DND-41 (cell line): ENCODE measurements around the gene CAPN5.
"Not testable (repeated sequence)": the region's sequence is repeated elsewhere in the genome, so short reads cannot be mapped to it uniquely, and the experiment has no call there.

Source experiments
- ATAC-seq: fragments of 200-7000 bp; cut with Tn5 transposase; 3 replicates; pipeline ENCODE4 v1.9.1; 2021; ENCODE audit warnings: low read depth; ENCODE audit not compliant: insufficient read depth
- DNase-seq: peaks from one replicate; pipeline ENCODE4 v3.0.0-alpha.2; 2020
- H2AFZ ChIP-seq: 2 replicates; pipeline ENCODE4 v1.6.0; 2012; ENCODE audit warnings: low read depth, low read length
- H3K27ac ChIP-seq: 2 replicates; pipeline ENCODE4 v1.5.1; 2012; ENCODE audit warnings: low read length, inconsistent platforms
- H3K27me3 ChIP-seq: fragments of 200-600 bp; sonication (generic); 2 replicates; pipeline ENCODE4 v1.6.0; 2012; ENCODE audit warnings: low read length, mild to moderate bottlenecking, inconsistent platforms; ENCODE audit not compliant: insufficient read depth, poor library complexity
- H3K36me3 ChIP-seq: 2 replicates; pipeline ENCODE4 v1.5.1; 2012; ENCODE audit warnings: low read length, inconsistent platforms; ENCODE audit not compliant: insufficient read depth
- H3K4me1 ChIP-seq: 2 replicates; pipeline ENCODE4 v1.5.1; 2012; ENCODE audit warnings: mild to moderate bottlenecking, low read length; ENCODE audit not compliant: insufficient read depth
- H3K4me2 ChIP-seq: 2 replicates; pipeline ENCODE4 v1.6.0; 2012; ENCODE audit warnings: mild to moderate bottlenecking, moderate library complexity, low read length, inconsistent platforms; ENCODE audit not compliant: insufficient read depth
- H3K4me3 ChIP-seq, 2 experiments: fragments of 200-600 bp in 1 of 2; shearing (Covaris generic) in 1 of 2; 2 replicates each; pipeline ENCODE4 v1.5.1; 2012 to 2016; ENCODE audit warnings: inconsistent platforms in 2 of 2, low read length in 2 of 2, mild to moderate bottlenecking in 2 of 2, low read depth in 1 of 2, moderate library complexity in 1 of 2
- H3K79me2 ChIP-seq: 2 replicates; pipeline ENCODE4 v1.6.0; 2012; ENCODE audit warnings: low read length, inconsistent platforms; ENCODE audit not compliant: insufficient read depth
- H3K9ac ChIP-seq: 2 replicates; pipeline ENCODE4 v1.6.0; 2012; ENCODE audit warnings: low read depth, mild to moderate bottlenecking, inconsistent platforms, low read length, moderate library complexity
- H3K9me3 ChIP-seq: 2 replicates; pipeline ENCODE4 v1.5.1; 2012; ENCODE audit warnings: low read length, moderate library complexity, mild to moderate bottlenecking, inconsistent platforms; ENCODE audit not compliant: insufficient read depth, severe bottlenecking
- H4K20me1 ChIP-seq: 2 replicates; pipeline ENCODE4 v1.6.0; 2012; ENCODE audit warnings: low read length; ENCODE audit not compliant: insufficient read depth
- EZH2 ChIP-seq: IDR thresholded peaks from 3 replicates; pipeline ENCODE4 v1.6.1; 2012; ENCODE audit warnings: borderline replicate concordance, low read depth, mild to moderate bottlenecking, moderate library complexity, low read length, inconsistent platforms; ENCODE audit not compliant: severe bottlenecking
- TF ChIP-seq, protein P1 (sequence below): IDR thresholded peaks from 2 replicates; pipeline ENCODE4 v1.5.1; 2012; ENCODE audit warnings: borderline replicate concordance, low read length, moderate library complexity, mild to moderate bottlenecking; ENCODE audit not compliant: poor library complexity, severe bottlenecking; ENCODE audit errors: extremely low read depth

CAPN5 gene

DNA sequence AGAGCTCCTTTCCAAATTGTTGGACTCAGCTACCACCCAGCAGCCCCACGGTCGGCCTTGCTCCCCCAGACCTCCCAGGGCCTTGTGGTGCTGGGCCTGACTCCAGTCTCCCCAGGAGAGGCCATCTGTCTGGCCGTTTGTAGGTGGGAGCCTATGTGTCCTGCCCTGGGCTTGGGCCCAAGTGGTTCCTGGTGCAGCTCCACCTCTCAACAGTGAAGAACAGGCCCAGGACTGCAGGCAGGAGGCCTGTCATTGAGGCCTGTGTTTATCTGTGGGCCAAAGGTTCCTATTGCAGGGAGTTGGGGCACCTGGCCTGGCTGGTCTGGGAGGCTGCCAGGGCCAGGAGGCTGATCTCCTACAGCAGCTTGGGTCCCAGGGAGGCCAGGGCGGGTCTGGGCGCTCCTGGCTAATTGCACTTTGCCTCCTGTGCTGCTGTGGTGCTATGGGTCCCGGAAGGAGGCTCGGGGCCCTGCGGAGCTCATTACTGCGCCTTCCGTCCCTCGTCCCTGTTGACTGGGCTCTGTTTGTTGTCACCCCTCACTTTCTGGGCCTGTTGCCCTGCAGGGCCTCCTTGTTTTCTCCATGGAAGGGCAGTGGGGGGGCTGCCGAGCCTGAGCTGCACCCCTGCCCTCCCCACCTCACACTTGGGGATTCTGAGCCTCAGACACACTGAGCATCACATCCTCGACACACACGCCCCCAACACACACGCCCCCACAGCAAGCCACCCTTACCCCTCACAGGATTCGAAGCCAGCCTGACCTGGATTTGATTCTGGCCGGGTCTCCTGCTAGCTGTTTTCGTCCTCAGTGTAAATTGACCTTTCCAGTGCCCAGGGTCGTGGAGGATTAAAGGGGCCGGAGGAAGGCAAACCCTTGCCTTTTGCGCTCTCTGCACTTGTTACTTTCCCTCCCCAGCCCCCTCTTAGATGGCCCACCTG is 29.1 kb downstream of the CAPN5 start:
- H3K4me2 ChIP-seq: no peak overlapping the region
- no peak overlapping the region for H3K9ac ChIP-seq
- H3K27ac ChIP-seq: no peak overlapping the region
- ATAC-seq (no peak), DNase-seq (no peak)
- no peaks in the 10 kb centered on the region for H3K36me3 ChIP-seq
- no peak overlapping the region for H3K4me3 ChIP-seq
- no peak overlapping the region for H2AFZ ChIP-seq
- no peaks in the 10 kb centered on the region for H3K9me3 ChIP-seq
- no peaks in the 10 kb centered on the region for H3K4me1 ChIP-seq
- H4K20me1 ChIP-seq: no peaks in the 10 kb centered on the region
- TF ChIP-seq, protein P1, sequence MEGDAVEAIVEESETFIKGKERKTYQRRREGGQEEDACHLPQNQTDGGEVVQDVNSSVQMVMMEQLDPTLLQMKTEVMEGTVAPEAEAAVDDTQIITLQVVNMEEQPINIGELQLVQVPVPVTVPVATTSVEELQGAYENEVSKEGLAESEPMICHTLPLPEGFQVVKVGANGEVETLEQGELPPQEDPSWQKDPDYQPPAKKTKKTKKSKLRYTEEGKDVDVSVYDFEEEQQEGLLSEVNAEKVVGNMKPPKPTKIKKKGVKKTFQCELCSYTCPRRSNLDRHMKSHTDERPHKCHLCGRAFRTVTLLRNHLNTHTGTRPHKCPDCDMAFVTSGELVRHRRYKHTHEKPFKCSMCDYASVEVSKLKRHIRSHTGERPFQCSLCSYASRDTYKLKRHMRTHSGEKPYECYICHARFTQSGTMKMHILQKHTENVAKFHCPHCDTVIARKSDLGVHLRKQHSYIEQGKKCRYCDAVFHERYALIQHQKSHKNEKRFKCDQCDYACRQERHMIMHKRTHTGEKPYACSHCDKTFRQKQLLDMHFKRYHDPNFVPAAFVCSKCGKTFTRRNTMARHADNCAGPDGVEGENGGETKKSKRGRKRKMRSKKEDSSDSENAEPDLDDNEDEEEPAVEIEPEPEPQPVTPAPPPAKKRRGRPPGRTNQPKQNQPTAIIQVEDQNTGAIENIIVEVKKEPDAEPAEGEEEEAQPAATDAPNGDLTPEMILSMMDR: no peak
- no peak for TF ChIP-seq EZH2
- no peaks in the 10 kb centered on the region for H3K79me2 ChIP-seq
- H3K27me3 ChIP-seq: no peaks in the 10 kb centered on the region

DNA sequence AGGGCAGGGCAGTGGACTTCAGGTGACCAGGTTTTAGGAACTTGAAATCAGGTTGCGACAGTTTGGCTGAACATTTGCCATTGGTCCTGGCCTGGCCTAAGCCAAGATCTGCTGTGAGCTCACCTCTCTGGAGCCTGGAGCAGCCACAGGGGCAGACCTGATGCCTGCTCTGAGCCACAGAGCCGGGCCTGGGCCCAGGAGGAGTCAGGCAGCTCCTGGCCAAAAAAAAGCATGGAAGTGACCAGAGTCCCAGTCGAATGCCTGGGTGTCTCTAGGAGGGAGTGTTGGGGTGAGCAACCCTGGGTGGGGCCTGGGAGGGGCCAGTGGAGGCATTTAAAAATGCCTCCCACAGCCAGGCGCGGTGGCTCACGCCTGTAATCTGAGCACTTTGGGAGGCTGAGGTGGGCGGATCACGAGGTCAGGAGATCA is 29.8 kb downstream of the CAPN5 start:
- ATAC-seq (no peak), DNase-seq (no peak)
- no peaks in the 10 kb centered on the region for H3K79me2 ChIP-seq
- H3K4me1 ChIP-seq: no peaks in the 10 kb centered on the region
- H3K9me3 ChIP-seq: no peaks in the 10 kb centered on the region
- no peak overlapping the region for H3K4me3 ChIP-seq
- H3K27me3 ChIP-seq: no peaks in the 10 kb centered on the region
- no peak overlapping the region for H2AFZ ChIP-seq
- H3K27ac ChIP-seq: no peak overlapping the region
- no peak overlapping the region for H3K9ac ChIP-seq
- H3K4me2 ChIP-seq: no peak overlapping the region
- no peaks in the 10 kb centered on the region for H4K20me1 ChIP-seq
- no peaks in the 10 kb centered on the region for H3K36me3 ChIP-seq
- TF ChIP-seq, protein P1: no peak
- TF ChIP-seq EZH2: no peak

DNA sequence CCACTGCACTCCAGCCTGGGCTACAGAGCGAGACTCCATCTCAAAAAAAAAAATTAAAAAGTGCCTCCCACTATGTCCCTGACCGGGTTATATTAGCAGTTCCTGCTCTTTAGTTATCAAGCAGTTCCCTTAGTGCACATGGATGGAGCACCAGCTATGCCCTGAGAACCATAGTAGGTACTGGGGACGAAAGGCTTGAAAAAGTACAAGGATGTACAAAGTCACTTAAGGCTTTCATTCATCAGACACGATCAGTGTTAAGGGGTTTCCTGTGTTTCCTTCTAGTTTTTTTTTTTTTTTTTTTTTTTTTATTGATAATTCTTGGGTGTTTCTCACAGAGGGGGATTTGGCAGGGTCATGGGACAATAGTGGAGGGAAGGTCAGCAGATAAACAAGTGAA is 30.4 kb downstream of the CAPN5 start:
- not testable (repeated sequence) for H3K27me3 ChIP-seq, DNase-seq, H3K9me3 ChIP-seq, H3K36me3 ChIP-seq, H4K20me1 ChIP-seq, H3K4me3 ChIP-seq, H3K27ac ChIP-seq, H3K79me2 ChIP-seq, H3K4me1 ChIP-seq, ATAC-seq, H2AFZ ChIP-seq, H3K9ac ChIP-seq, H3K4me2 ChIP-seq

DNA sequence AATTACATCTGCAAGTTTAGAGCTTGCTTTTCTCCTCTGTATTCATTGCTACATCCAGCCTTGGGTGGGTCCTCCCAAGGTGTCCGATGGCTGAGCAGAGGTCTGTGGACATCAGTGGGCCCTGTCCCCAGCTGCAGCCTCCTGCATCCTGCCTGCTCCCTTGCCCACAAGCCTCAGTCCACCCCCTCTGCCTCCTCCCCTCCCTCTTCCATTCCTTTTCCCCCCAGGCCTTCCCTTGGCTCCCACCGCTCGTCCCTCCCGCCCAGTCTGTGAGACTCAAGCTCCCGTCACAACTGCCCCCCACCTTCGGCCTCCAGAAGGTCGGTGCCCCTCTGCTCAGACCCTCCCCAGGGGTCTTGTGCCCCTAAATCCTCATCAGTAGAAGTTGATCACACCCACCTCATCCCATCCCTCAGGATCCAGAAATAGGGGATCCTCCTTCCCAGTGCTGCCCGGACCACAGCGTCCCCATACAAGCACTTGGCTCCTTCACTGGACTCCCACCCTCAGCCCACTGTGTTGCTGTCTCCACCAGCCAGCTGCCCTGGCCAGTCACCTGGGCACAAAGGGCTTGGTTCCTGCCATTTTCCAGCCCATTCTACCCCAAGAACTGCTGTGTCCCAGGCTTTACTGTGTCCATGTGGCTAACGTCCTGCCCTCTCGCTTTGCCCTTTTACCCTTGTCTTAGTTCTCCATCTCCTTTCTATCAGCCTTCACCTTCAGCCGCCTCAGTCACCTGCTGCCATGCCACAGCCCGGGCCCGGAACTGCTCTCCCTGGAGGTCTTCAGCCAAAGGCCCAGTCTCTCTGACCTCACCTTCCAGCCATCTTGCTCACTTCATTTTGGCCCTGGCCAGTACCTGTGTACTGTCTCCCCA is 33.6 kb downstream of the CAPN5 start:
- H3K9ac ChIP-seq: no peak overlapping the region
- H3K9me3 ChIP-seq: no peaks in the 10 kb centered on the region
- ATAC-seq (no peak), DNase-seq (no peak)
- H3K4me2 ChIP-seq: no peak overlapping the region
- H3K4me1 ChIP-seq: no peaks in the 10 kb centered on the region
- no peaks in the 10 kb centered on the region for H3K36me3 ChIP-seq
- TF ChIP-seq, protein P1: no peak
- no peak for TF ChIP-seq EZH2
- H3K27ac ChIP-seq: no peak overlapping the region
- no peaks in the 10 kb centered on the region for H3K79me2 ChIP-seq
- no peaks in the 10 kb centered on the region for H3K27me3 ChIP-seq
- no peak overlapping the region for H3K4me3 ChIP-seq
- no peak overlapping the region for H2AFZ ChIP-seq
- no peaks in the 10 kb centered on the region for H4K20me1 ChIP-seq
